ENCODE results near the gene RNF150. TPM values are rescaled to one million over a fixed set of nuclear protein-coding genes. Genes with fewer than 3 reads are reported as not detected.

Gene RNF150
- total RNA-seq, 1 experiment from 2014 or later = 1.3 TPM

GRCh38 chr4:140928880-140929279 is 204.4 kb downstream of the RNF150 start:
- DNase-seq (ENCODE audit: low read depth, low spot score) = no peak

GRCh38 chr4:140926672-140927071 is 206.6 kb downstream of the RNF150 start:
- BruUV-seq (replicated peaks) = no TSS peak
- no peak for ATAC-seq
- H3K4me1 ChIP-seq (ENCODE audit: control insufficient read depth, insufficient read depth, low read length) = no peaks in the 10 kb centered on the region
- POLR2A ChIA-PET = no interaction called here
- intact Hi-C loops (cut with micrococcal nuclease; ENCODE audit: unreplicated experiment) (no loop called here), in situ Hi-C loops (cut with HindIII; ENCODE audit: low pct_unique_long_range_greater_than_20kb, low sequenced_read_pairs) (no loop called here)
- DNase-seq (ENCODE audit: low read depth, low spot score) = no peak
- CTCF ChIA-PET = no interaction called here
- H3K27ac ChIP-seq (ENCODE audit: low read length) = no peak overlapping the region
- no peak for TF ChIP-seq CTCF (IDR thresholded peaks at IDR 0.05)
- no peaks in the 10 kb centered on the region for H3K36me3 ChIP-seq (ENCODE audit: control insufficient read depth, insufficient read depth, low read length)
- no peaks in the 10 kb centered on the region for H3K27me3 ChIP-seq (ENCODE audit: control insufficient read depth, insufficient read depth, low read length)
- H3K4me3 ChIP-seq (ENCODE audit: low read depth in 2 of 2, low read length in 2 of 2) = no peak overlapping the region
- no peaks in the 10 kb centered on the region for H3K9me3 ChIP-seq (ENCODE audit: control insufficient read depth, insufficient read depth, low read depth, low read length)

More at GRCh38 chr4:140928880-140929279, 204.4 kb downstream of the RNF150 start:
- ChIA-PET CTCF (no interaction called here), POLR2A (no interaction called here)
- Histone ChIP-seq H3K4me1 (ENCODE audit: control insufficient read depth, insufficient read depth, low read length) (no peaks in the 10 kb centered on the region), H3K27ac (ENCODE audit: low read length) (no peak overlapping the region), H3K27me3 (ENCODE audit: control insufficient read depth, insufficient read depth, low read length) (no peaks in the 10 kb centered on the region), H3K36me3 (ENCODE audit: control insufficient read depth, insufficient read depth, low read length) (no peaks in the 10 kb centered on the region), H3K9me3 (ENCODE audit: control insufficient read depth, insufficient read depth, low read depth, low read length) (no peaks in the 10 kb centered on the region), H3K4me3 (ENCODE audit: low read depth in 2 of 2, low read length in 2 of 2) (no peak overlapping the region)
- in situ Hi-C loops (cut with HindIII; ENCODE audit: low pct_unique_long_range_greater_than_20kb, low sequenced_read_pairs) = no loop called here
- ATAC-seq = no peak
- intact Hi-C loops (cut with micrococcal nuclease; ENCODE audit: unreplicated experiment) = no loop called here
- TF ChIP-seq POLR2AphosphoS5 (IDR thresholded peaks at IDR 0.05; ENCODE audit: low read depth, low read length) = no peak
- TF ChIP-seq REST (IDR thresholded peaks at IDR 0.05; ENCODE audit: insufficient read depth in 1 of 2, low read depth in 2 of 2, low read length in 1 of 2) = no peak
- TF ChIP-seq SIN3A (IDR thresholded peaks at IDR 0.05; ENCODE audit: borderline replicate concordance, insufficient read depth, low read depth, low read length) = no peak
- TF ChIP-seq TCF7L2 (IDR thresholded peaks at IDR 0.05; ENCODE audit: low read depth, low read length) = no peak
- TF ChIP-seq CTCF (IDR thresholded peaks at IDR 0.05) = no peak
- BruUV-seq (replicated peaks) = no TSS peak

- Histone ChIP-seq H3K9me3 (ENCODE audit: control insufficient read depth, insufficient read depth, low read depth, low read length) (no peaks in the 10 kb centered on the region), H3K4me1 (ENCODE audit: control insufficient read depth, insufficient read depth, low read length) (no peaks in the 10 kb centered on the region), H3K4me3 (ENCODE audit: low read depth in 2 of 2, low read length in 2 of 2) (no peak overlapping the region), H3K27me3 (ENCODE audit: control insufficient read depth, insufficient read depth, low read length) (no peaks in the 10 kb centered on the region), H3K36me3 (ENCODE audit: control insufficient read depth, insufficient read depth, low read length) (no peaks in the 10 kb centered on the region), H3K27ac (ENCODE audit: low read length) (no peak overlapping the region)
- CTCF ChIA-PET = no interaction called here
- TF ChIP-seq TCF7L2 (IDR thresholded peaks at IDR 0.05; ENCODE audit: low read depth, low read length) (no peak), REST (IDR thresholded peaks at IDR 0.05; ENCODE audit: insufficient read depth in 1 of 2, low read depth in 2 of 2, low read length in 1 of 2) (no peak), POLR2AphosphoS5 (IDR thresholded peaks at IDR 0.05; ENCODE audit: low read depth, low read length) (no peak), CTCF (IDR thresholded peaks at IDR 0.05) (no peak), SIN3A (IDR thresholded peaks at IDR 0.05; ENCODE audit: borderline replicate concordance, insufficient read depth, low read depth, low read length) (no peak)
- in situ Hi-C loops (cut with HindIII; ENCODE audit: low pct_unique_long_range_greater_than_20kb, low sequenced_read_pairs) (no loop called here), intact Hi-C loops (cut with micrococcal nuclease; ENCODE audit: unreplicated experiment) (no loop called here)
- POLR2A ChIA-PET = no interaction called here
- ATAC-seq (no peak), DNase-seq (ENCODE audit: low read depth, low spot score) (no peak)
- no TSS peak for BruUV-seq (replicated peaks)
These were observed 207.9 kb downstream of the RNF150 start for GRCh38 chr4:140925417-140925816.
